ENCODE results near the gene REXO5. TPM values are rescaled to one million over a fixed set of nuclear protein-coding genes. Genes with fewer than 3 reads are reported as not detected.
A peak's percentile ranks its signal among the peaks of the same experiment; 100 is the strongest.

REXO5 gene
- total and polyA plus RNA-seq, 2 of the 13 experiments (the other 11 are each of a cell fraction or from before 2014, with no cell fraction given), result 5.9 to 13.1 TPM

- TF ChIP-seq YEATS2 (CRISPR knock-in tag; IDR thresholded peaks at IDR 0.05; ENCODE audit: borderline replicate concordance) (peak; percentile 39; the same call in 1 of the 2 replicates), PRMT3 (CRISPR knock-in tag; IDR thresholded peaks at IDR 0.05; ENCODE audit: borderline replicate concordance, low read depth) (no peak), NCOA5 (CRISPR knock-in tag; IDR thresholded peaks at IDR 0.05) (no peak), RERE (CRISPR knock-in tag; IDR thresholded peaks at IDR 0.05; ENCODE audit: low read depth) (no peak), NFATC3 (CRISPR knock-in tag; IDR thresholded peaks at IDR 0.05) (no peak), ZMYM3 (CRISPR knock-in tag; IDR thresholded peaks at IDR 0.05) (peak; percentile 83), ZNF44 (CRISPR knock-in tag; IDR thresholded peaks at IDR 0.05) (0 out of 2 replicates have a peak, but pooled peaks have one; percentile 77), DRAP1 (CRISPR knock-in tag; IDR thresholded peaks at IDR 0.05) (peak; percentile 29; the same call in 1 of the 2 replicates), ZNF687 (CRISPR knock-in tag; IDR thresholded peaks at IDR 0.05) (peak; percentile 92), TRAFD1 (CRISPR knock-in tag; IDR thresholded peaks at IDR 0.05; ENCODE audit: borderline replicate concordance) (0 out of 2 replicates have a peak, but pooled peaks have one; percentile 35), HIVEP1 (CRISPR knock-in tag; IDR thresholded peaks at IDR 0.05) (peak; percentile 49; the same call in 1 of the 2 replicates), ZNF503 (CRISPR knock-in tag; IDR thresholded peaks at IDR 0.05) (no peak), RAD21 (CRISPR knock-in tag; IDR thresholded peaks at IDR 0.05) (peak; percentile 48; the same call in 1 of the 2 replicates), BCL6 (CRISPR knock-in tag; IDR thresholded peaks at IDR 0.05) (peak; percentile 33; the same call in 1 of the 2 replicates)
Measured at GRCh38 chr16:20868890-20869289, 62.6 kb downstream of the REXO5 start (continued).

Data from HepG2 (cell line).